NCI-H1092 treated with DMSO at 0.1 percent for 48 hours (cell line): ENCODE data around the gene DAD1.
A peak's percentile ranks its signal among the peaks of the same experiment; 100 is the strongest.
"Not testable (repeated sequence)": the region's sequence is repeated elsewhere in the genome, so short reads cannot be mapped to it uniquely, and the experiment has no call there.

Source experiments
- DNase-seq: peaks from one replicate; lab custom pipeline; 2025; lab: John Stamatoyannopoulos, UW

Gene DAD1

GRCh38 chr14:22567437-22567836, 21.6 kb downstream of the DAD1 start:
- no peak for DNase-seq

GRCh38 chr14:22566845-22567244, 22.2 kb downstream of the DAD1 start:
- DNase-seq: no peak

- DNase-seq: not testable (repeated sequence)
These were observed 22.8 kb downstream of the DAD1 start for GRCh38 chr14:22566266-22566665.

GRCh38 chr14:22565391-22565945, 23.6 kb downstream of the DAD1 start:
- DNase-seq: no peak

- no peak for DNase-seq
These were observed 24.6 kb downstream of the DAD1 start for GRCh38 chr14:22564463-22564862.

- DNase-seq: no peak
These were observed 25.0 kb downstream of the DAD1 start for GRCh38 chr14:22563987-22564386.

- no peak for DNase-seq
These were observed 27.1 kb downstream of the DAD1 start for GRCh38 chr14:22561661-22562579.

GRCh38 chr14:22561366-22561660, 27.7 kb downstream of the DAD1 start:
- DNase-seq: no peak

GRCh38 chr14:22560662-22561365, 28.2 kb downstream of the DAD1 start:
- DNase-seq: no peak

GRCh38 chr14:22559041-22559440, 30.0 kb downstream of the DAD1 start:
- DNase-seq: no peak

GRCh38 chr14:22558221-22558913, 30.7 kb downstream of the DAD1 start:
- DNase-seq: no peak

GRCh38 chr14:22557846-22558220, 31.2 kb downstream of the DAD1 start:
- DNase-seq: no peak

GRCh38 chr14:22556990-22557623, 31.9 kb downstream of the DAD1 start:
- peak; percentile 83 for DNase-seq

- no peak for DNase-seq
These were observed 32.7 kb downstream of the DAD1 start for GRCh38 chr14:22556021-22556989.

GRCh38 chr14:22555384-22556011, 33.5 kb downstream of the DAD1 start:
- DNase-seq: no peak

- no peak for DNase-seq
These were observed 34.3 kb downstream of the DAD1 start for GRCh38 chr14:22554498-22555383.

GRCh38 chr14:22553861-22554497, 35.0 kb downstream of the DAD1 start:
- not testable (repeated sequence) for DNase-seq

- no peak for DNase-seq
These were observed 35.6 kb downstream of the DAD1 start for GRCh38 chr14:22553445-22553844.

GRCh38 chr14:22552827-22553076, 36.3 kb downstream of the DAD1 start:
- no peak for DNase-seq
